GM19397 (cell line): ENCODE results near the gene CD2.
"Not testable (repeated sequence)": the region's sequence is repeated elsewhere in the genome, so short reads cannot be mapped to it uniquely, and the experiment has no call there.

ENCODE experiments used
- ATAC-seq: cut with Tn5 transposase; IDR thresholded peaks from one replicate; pipeline ENCODE4 v1.9.1; 2021; ENCODE audit warnings: mild to moderate bottlenecking, moderate library complexity; ENCODE audit not compliant: unreplicated experiment

CD2 gene

GRCh38 chr1:116756092-116756491 is 1.9 kb downstream of the CD2 start:
- not testable (repeated sequence) for ATAC-seq

GRCh38 chr1:116758456-116758815 is 4.2 kb downstream of the CD2 start:
- not testable (repeated sequence) for ATAC-seq

DNA sequence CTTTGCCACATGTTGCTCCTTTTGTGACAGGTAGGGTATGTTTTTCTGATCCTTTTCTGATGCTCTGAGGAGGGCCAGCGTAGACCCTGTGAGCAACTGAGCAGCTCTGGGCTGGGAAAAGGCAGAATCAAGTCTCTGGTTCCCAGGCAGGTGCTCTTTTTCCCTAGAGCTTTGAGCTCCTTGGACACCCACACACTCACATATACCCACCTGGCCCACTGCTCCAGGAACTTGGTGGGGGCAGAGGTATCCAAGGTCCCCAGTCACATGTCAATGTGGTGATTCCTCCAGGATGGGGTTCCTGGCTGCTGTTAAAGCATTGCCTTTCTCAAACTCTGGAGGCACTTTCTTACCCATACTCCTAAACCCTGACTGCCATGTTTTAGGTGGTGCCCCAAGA is 5.4 kb downstream of the CD2 start:
- no peak for ATAC-seq

DNA sequence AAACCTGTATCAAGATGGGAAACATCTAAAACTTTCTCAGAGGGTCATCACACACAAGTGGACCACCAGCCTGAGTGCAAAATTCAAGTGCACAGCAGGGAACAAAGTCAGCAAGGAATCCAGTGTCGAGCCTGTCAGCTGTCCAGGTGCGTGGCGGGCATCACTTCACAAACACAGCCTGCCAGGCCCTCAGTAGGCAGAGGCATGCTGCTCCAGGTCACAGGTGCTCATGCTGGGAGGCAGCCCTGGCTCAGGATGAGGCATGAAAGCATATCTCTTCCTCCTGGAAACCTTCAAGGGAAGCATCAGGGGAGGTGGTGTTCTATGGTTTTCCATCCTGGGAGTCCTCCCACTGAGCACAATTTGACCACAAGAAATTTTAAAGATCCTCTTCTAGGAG is 6.3 kb downstream of the CD2 start:
- ATAC-seq: no peak

DNA sequence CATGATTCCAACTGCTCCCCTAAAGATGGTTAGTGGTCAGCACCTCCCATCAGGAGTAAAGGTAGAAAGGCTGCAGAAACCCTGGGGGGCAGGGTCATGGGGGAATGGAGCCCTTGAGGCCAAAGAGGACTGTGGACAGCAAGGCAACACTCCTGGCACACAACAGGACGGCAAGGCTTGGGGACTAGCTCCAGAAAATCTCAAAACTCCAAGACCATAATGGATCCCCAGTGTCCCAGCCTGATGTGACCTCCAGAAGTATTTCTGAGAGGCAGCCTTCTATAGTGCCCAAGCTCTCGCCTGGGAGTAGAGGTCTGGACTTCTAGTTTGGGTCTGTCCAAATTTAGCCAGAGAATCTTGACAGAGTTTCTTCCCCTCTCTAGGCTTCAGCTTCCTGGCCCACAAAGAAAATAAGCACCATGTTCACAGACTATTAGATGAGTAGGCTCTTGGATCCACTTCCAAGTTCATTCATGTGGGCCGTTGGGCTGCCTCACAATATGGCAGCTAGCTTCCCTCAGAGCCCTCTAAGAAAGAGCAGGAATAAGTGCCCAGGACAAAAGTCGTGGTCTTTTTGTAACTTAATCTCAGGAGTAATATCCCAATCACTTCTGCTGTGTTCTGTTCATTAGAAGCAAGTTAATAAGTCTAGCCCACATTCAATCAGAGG is 6.9 kb downstream of the CD2 start:
- no peak for ATAC-seq

DNA sequence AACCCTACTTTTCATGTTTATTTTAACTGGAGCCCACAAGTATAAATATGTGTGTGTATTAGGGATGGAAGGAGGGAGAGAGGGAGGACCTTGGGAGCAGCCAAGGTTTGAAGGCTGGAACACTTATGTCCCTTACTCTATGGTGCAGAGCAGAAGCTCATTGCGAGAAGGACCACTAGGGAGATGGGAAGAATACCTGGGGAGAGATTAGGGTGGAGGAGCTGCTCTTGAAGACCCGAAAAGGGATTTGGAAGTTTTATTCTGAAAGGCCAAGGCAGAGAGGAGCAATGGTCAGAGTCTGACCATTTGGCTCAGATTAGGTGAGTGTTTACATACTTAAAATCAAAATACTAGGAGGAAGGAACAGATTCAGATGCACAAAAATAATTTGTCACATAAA is 8.1 kb downstream of the CD2 start:
- ATAC-seq: no peak

GRCh38 chr1:116762781-116763115 is 8.5 kb downstream of the CD2 start:
- ATAC-seq: no peak

- no peak for ATAC-seq
These were observed 9.0 kb downstream of the CD2 start for GRCh38 chr1:116763116-116763786.

- ATAC-seq: no peak
These were observed 9.7 kb downstream of the CD2 start for GRCh38 chr1:116763787-116764465.

DNA sequence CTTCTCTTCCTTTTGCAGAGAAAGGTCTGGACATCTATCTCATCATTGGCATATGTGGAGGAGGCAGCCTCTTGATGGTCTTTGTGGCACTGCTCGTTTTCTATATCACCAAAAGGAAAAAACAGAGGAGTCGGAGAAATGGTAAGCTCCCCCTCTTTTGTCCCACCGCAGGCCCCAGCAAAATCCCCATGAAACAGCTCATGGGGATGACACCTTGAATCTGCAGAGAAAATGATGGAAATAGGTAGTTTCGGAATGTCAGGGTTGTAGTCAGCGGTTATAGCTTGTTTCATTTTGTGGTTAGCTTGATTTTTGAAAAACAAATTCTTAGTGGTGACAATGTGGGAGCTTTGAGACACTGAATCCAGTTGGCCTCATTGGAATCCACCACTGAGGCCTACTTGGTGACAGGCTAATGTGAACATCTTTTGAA is 10.3 kb downstream of the CD2 start:
- no peak for ATAC-seq

DNA sequence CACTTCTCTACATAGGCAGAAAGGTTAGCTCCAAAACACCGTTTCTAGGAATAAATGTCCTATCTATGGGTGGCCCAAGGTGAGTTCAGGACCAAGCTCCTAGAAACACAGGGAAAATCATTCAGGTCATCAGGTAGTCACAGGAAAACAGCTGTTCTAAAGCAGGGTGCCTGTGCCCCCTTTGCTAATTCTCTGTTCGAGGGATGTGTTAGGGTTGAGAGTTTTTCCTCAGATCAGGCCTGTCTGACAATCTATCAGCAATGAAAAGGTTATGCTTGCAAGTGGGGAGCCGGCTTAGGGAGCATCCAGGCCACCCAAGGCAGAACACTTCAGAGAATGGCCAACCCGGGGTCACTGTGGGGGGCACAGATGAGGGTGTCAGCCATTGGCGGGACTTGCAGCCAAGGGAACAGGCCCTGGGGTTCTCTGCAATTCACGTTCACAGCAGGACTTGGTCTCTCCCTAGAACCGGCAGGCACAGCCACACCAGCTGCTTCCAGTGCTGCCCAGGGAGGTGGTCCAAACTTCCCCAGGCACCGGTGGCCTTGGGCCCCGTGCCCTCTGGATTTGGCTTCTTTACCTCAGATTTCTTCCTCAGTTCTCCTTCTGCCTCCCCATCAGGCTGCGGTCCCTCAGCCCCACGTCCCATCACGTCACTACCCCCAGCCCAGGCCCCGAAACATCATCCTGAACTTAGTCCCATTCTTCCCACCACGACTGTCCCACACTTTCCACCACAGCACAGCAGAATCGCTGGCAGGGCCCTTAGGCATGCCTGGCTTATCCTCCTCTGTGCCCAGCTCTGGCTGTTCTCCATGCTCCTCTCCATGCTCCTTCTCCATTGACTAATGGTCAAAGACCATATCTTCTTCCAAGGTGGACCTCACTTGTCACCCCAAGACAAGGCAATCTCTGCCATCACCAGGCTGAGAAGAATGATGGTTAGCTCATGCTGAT is 11.0 kb downstream of the CD2 start:
- ATAC-seq: no peak

DNA sequence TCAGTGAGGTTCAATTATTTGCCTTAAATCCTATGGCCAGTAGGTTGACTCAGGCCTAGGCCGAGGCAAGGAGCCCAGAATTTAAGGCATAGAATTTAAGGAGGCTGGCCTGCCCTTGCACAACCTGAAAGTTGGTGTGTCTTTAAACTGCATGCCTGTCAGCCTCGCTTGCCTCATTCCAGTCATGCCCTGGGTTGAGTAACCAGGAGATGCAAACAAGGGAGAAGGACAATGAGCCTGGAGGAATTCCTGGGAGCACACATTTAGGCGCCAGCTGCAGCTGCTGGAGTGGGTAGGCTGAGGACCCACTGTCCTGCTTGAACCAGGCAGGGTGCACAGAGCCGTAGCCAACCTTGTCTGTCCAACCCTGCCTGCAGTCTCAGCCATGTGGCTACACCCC is 11.7 kb downstream of the CD2 start:
- no peak for ATAC-seq

- ATAC-seq: no peak
These were observed 12.6 kb downstream of the CD2 start for GRCh38 chr1:116766616-116767469.

DNA sequence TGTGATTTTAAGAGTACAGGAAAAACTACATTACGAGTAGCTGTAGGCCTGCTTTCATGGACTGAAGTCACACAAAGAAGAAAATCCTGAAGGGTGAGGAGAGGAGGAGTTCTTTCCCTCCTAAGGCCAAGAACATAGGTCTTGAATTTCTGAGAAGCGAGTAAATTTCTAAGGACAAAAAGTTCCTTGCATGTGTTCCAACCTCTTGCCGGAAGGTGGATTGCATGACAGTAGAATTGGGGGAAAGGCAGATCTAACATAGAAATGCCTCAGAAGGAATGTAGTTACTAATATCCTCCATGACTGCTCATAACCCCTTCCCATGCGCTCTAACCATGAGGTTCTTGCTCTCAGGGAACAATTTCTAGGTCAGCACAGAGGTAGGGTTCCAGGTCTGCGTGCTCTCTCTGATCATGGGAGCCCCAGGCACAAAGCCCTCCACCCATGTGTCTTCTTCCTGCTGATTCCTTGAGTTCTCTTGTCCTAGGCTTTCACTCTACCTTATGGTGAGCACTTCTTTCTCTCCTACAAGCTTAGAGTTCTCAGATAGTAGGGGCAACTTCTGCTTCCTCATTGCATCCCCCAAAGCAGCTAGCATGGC is 13.7 kb downstream of the CD2 start:
- ATAC-seq: no peak

- ATAC-seq: no peak
These were observed 14.3 kb downstream of the CD2 start for GRCh38 chr1:116768416-116769103.

- no peak for ATAC-seq
These were observed 14.8 kb downstream of the CD2 start for GRCh38 chr1:116769104-116769452.

DNA sequence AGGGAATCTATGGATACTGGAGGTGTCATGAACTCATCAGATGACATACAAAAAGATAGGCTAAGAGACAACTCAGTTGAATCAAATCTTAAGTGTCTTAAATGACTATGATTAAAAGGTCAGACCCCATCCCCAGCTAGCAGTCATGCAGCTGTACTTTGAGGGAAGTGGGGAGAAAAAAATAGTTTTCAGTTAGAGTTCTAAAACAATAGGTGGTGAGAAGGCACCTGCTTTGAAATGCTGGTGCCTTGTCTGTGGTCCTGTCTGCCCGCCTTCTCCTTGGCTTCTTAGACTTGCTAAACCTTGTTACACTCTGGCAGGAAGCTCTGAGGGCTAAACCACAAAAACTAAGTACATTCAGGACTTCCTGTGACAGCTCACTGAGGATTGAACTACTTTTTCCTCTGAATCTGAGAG is 15.3 kb downstream of the CD2 start:
- ATAC-seq: peak; percentile 74

DNA sequence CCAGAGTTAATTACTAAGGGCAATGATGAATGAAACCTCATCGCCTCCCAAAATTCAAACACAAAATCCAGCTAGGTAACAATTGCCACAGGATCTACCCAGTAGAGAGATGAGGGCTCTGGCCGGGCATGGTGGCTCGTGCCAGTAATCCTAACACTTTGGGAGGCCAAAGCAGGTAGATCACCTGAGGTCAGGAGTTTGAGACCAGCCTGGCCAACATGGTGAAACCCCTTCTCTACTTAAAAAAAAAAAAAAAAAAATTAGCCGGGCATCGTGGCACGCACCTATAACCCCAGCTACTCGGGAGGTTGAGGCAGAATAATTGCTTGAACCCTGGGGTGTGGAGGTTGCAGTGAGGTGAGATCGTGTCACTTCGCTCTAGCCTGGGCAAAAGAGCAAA is 15.8 kb downstream of the CD2 start:
- no peak for ATAC-seq

DNA sequence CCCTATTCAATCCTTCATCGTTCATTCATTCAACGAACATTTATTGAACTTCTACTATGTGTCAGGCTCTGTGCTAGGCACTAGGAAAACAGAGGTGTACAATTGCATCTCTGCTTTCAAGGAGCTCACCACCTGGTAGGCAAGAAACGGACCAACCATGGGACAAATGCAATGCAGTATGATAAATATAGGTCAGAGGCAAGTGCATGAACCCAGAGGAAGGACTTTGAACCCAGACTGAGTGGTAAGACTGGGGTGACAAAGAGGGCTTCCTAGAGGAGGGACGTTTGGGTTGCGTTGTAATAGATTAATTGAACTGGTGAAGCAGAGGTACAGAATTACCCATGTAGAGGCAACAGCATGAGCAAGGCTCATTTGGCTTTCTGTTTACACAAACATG is 16.4 kb downstream of the CD2 start:
- ATAC-seq: no peak
